Loucy (cell line): Measurements from ENCODE around the gene AGAP4.
"Not testable (repeated sequence)": the region's sequence is repeated elsewhere in the genome, so short reads cannot be mapped to it uniquely, and the experiment has no call there.

Source experiments
- EZH2phosphoT487 ChIP-seq: fragments of 200-600 bp; IDR thresholded peaks from 2 replicates; pipeline ENCODE4 v1.6.1; 2018; ENCODE audit warnings: antibody characterized with exemption, mild to moderate bottlenecking, moderate library complexity, borderline replicate concordance
- TF ChIP-seq, protein P1 (sequence below): fragments of 200-600 bp; sonication (generic); conservative IDR thresholded peaks from 2 replicates; pipeline ENCODE4 v1.5.1; 2014; ENCODE audit warnings: mild to moderate bottlenecking, antibody characterized with exemption, low read length

DNA sequence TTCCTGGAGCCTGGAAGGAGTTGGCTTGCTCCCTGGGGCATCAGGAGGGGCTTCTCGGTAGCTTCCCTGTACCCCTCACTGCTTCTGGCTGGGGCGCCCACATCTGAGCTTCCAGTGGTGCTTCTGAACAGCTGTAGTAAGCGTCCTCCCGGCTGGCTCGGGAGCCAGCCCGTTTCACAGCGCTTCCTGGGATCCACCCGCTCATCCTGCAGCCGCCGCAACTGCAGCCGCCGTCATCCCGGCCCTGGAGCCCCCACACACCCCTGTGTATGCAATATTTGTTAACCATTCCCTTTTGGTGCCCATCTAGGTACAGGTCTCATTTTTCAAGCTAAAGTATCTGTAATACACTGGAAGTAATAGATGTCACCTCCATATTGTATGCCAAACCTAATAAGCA, 34.3 kb downstream of the AGAP4 start:
- TF ChIP-seq, protein P1, sequence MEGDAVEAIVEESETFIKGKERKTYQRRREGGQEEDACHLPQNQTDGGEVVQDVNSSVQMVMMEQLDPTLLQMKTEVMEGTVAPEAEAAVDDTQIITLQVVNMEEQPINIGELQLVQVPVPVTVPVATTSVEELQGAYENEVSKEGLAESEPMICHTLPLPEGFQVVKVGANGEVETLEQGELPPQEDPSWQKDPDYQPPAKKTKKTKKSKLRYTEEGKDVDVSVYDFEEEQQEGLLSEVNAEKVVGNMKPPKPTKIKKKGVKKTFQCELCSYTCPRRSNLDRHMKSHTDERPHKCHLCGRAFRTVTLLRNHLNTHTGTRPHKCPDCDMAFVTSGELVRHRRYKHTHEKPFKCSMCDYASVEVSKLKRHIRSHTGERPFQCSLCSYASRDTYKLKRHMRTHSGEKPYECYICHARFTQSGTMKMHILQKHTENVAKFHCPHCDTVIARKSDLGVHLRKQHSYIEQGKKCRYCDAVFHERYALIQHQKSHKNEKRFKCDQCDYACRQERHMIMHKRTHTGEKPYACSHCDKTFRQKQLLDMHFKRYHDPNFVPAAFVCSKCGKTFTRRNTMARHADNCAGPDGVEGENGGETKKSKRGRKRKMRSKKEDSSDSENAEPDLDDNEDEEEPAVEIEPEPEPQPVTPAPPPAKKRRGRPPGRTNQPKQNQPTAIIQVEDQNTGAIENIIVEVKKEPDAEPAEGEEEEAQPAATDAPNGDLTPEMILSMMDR, result not testable (repeated sequence)
- not testable (repeated sequence) for TF ChIP-seq EZH2phosphoT487
